GM06990 (cell line): ENCODE results near the gene CD101.

Source experiments
- DNase-seq: peaks from one replicate; pipeline ENCODE4 v3.0.0-alpha.2; 2011; ENCODE audit not compliant: insufficient read length; ENCODE audit errors: extremely low read depth
- H3K27me3 ChIP-seq: replicated peaks from 2 replicates; pipeline ENCODE4 v1.6.0; 2011; ENCODE audit warnings: low read length; ENCODE audit not compliant: control insufficient read depth, insufficient read depth
- H3K36me3 ChIP-seq: 2 replicates; pipeline ENCODE4 v1.5.1; 2011; ENCODE audit warnings: low read length; ENCODE audit not compliant: control insufficient read depth, insufficient read depth
- H3K4me3 ChIP-seq: replicated peaks from 2 replicates; pipeline ENCODE4 v1.5.1; 2011; ENCODE audit warnings: low read depth, mild to moderate bottlenecking, control low read depth, low read length
- TF ChIP-seq, protein P1 (sequence below): IDR thresholded peaks from 2 replicates; pipeline ENCODE4 v1.5.1; 2011; ENCODE audit warnings: low read length, control low read depth, mild to moderate bottlenecking, inconsistent platforms; ENCODE audit not compliant: insufficient read depth, poor library complexity, severe bottlenecking

CD101 gene

GRCh38 chr1:117077267-117077666, 75.7 kb downstream of the CD101 start:
- no peak for DNase-seq
- TF ChIP-seq, protein P1, sequence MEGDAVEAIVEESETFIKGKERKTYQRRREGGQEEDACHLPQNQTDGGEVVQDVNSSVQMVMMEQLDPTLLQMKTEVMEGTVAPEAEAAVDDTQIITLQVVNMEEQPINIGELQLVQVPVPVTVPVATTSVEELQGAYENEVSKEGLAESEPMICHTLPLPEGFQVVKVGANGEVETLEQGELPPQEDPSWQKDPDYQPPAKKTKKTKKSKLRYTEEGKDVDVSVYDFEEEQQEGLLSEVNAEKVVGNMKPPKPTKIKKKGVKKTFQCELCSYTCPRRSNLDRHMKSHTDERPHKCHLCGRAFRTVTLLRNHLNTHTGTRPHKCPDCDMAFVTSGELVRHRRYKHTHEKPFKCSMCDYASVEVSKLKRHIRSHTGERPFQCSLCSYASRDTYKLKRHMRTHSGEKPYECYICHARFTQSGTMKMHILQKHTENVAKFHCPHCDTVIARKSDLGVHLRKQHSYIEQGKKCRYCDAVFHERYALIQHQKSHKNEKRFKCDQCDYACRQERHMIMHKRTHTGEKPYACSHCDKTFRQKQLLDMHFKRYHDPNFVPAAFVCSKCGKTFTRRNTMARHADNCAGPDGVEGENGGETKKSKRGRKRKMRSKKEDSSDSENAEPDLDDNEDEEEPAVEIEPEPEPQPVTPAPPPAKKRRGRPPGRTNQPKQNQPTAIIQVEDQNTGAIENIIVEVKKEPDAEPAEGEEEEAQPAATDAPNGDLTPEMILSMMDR: no peak
- H3K27me3 ChIP-seq: no peaks in the 10 kb centered on the region
- no peak overlapping the region for H3K4me3 ChIP-seq
- peaks cover 34% of the 10 kb centered on the region for H3K36me3 ChIP-seq

DNA sequence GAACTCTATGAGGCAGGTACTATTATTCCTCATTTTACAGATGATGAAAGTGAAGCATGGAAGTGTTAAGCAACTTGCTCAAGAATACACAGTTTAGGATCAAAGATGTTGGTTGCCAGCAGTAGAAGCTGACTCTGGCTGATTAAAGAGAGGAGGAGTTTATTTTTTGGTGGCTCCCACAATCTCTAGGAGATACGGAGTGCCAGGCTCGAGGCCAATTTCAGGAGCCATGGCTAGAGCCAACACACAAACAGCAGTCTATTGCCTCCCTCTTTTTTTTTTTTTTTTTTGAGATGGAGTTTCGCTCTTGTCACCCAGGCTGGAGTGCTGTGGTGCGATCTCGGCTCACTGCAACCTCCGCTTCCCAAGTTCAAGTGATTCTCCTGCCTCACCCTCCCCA, 78.2 kb downstream of the CD101 start:
- H3K4me3 ChIP-seq: no peak overlapping the region
- TF ChIP-seq, protein P1: no peak
- H3K36me3 ChIP-seq: peaks cover 37% of the 10 kb centered on the region
- DNase-seq: no peak
- no peaks in the 10 kb centered on the region for H3K27me3 ChIP-seq

DNA sequence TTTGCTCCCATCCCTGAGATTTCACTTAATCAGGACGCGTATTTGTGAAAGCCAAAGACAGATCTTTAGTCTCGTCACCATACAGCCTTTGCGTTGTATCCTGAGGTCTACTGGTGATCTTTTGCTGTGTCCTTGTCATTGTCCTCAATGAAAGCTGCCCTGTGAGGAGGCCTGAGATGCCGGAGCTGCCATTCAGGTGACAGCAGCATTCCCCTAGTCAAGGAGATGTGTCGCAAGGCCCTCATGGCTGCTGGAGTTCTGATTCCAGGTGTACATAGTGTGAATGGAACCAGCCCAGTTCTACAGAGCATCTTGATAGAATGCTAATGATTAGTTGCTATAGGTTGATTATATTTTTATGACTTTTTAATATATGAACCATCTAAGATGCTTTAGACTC, 82.7 kb downstream of the CD101 start:
- Histone ChIP-seq H3K27me3 (no peaks in the 10 kb centered on the region), H3K36me3 (peaks cover 20% of the 10 kb centered on the region), H3K4me3 (no peak overlapping the region)
- TF ChIP-seq, protein P1: no peak
- DNase-seq: no peak
